ENCODE measurements around the gene AGGF1.
"Not testable (repeated sequence)": the region's sequence is repeated elsewhere in the genome, so short reads cannot be mapped to it uniquely, and the experiment has no call there.

The AGGF1 gene

GRCh38 chr5:77095189-77095588 is 65.0 kb downstream of the AGGF1 start:
- CTCF ChIA-PET, result interaction anchor here (0.6 to 1.0 kb wide), 2 partner anchors 18 to 40 kb away, joined by 3 to 4 read pairs; no protein-coding TSS in a partner anchor
- no peak for TF ChIP-seq CTCF (conservative IDR thresholded peaks at IDR 0.05; ENCODE audit: low read depth)
- no peak overlapping the region for H3K27ac ChIP-seq
- DNase-seq (ENCODE audit: low spot score), result no peak
- POLR2A ChIA-PET (ENCODE audit: low non-redundant PET), result interaction anchor here (0.6 kb wide), 1 partner anchor 82 kb away, joined by 3 read pairs; no protein-coding TSS in a partner anchor

GRCh38 chr5:77101298-77101697 is 71.1 kb downstream of the AGGF1 start:
- POLR2A ChIA-PET (ENCODE audit: low non-redundant PET), result no interaction called here
- DNase-seq (ENCODE audit: low spot score), result peak; percentile 68

GRCh38 chr5:77102549-77102948 is 72.3 kb downstream of the AGGF1 start:
- no peak for TF ChIP-seq CTCF (conservative IDR thresholded peaks at IDR 0.05; ENCODE audit: low read depth)
- CTCF ChIA-PET, result interaction anchor here (0.6 kb wide), 1 partner anchor 397 kb away, joined by 5 read pairs; no protein-coding TSS in a partner anchor
- POLR2A ChIA-PET (ENCODE audit: low non-redundant PET), result interaction anchor here (0.5 kb wide), 1 partner anchor 14 kb away, joined by 3 read pairs; no protein-coding TSS in a partner anchor
- no peak for DNase-seq (ENCODE audit: low spot score)
- H3K27ac ChIP-seq, result no peak overlapping the region

More at GRCh38 chr5:77101298-77101697, 71.1 kb downstream of the AGGF1 start:
- H3K27ac ChIP-seq, result no peak overlapping the region
- CTCF ChIA-PET, result interaction anchor here (0.6 kb wide), 1 partner anchor 11 kb away, joined by 3 read pairs; no protein-coding TSS in a partner anchor
- TF ChIP-seq CTCF (conservative IDR thresholded peaks at IDR 0.05; ENCODE audit: low read depth), result no peak

GRCh38 chr5:77103457-77103856 is 73.3 kb downstream of the AGGF1 start:
- no peak overlapping the region for H3K27ac ChIP-seq
- no peak for DNase-seq (ENCODE audit: low spot score)
- CTCF ChIA-PET, result no interaction called here
- POLR2A ChIA-PET (ENCODE audit: low non-redundant PET), result no interaction called here
- TF ChIP-seq CTCF (conservative IDR thresholded peaks at IDR 0.05; ENCODE audit: low read depth), result no peak

GRCh38 chr5:77104813-77105212 is 74.6 kb downstream of the AGGF1 start:
- DNase-seq (ENCODE audit: low spot score), result no peak
- CTCF ChIA-PET, result no interaction called here
- TF ChIP-seq CTCF (conservative IDR thresholded peaks at IDR 0.05; ENCODE audit: low read depth), result no peak
- POLR2A ChIA-PET (ENCODE audit: low non-redundant PET), result no interaction called here
- H3K27ac ChIP-seq, result no peak overlapping the region

- H3K27ac ChIP-seq; DNase-seq (ENCODE audit: low spot score); POLR2A ChIA-PET (ENCODE audit: low non-redundant PET): not testable (repeated sequence)
- CTCF ChIA-PET, result interaction anchor here (0.7 kb wide), 1 partner anchor 27 kb away, joined by 3 read pairs; no protein-coding TSS in a partner anchor
Measured at GRCh38 chr5:77107035-77107434, 76.8 kb downstream of the AGGF1 start.
